WERI-Rb-1 (cell line): Measurements from ENCODE around the gene PHACTR1.
"Not testable (repeated sequence)": the region's sequence is repeated elsewhere in the genome, so short reads cannot be mapped to it uniquely, and the experiment has no call there.

Source experiments
- DNase-seq: peaks from one replicate; pipeline ENCODE4 v3.0.0-alpha.2; 2020
- H3K27ac ChIP-seq: fragments of 250-450 bp; sonication (Bioruptor Pico); 2 replicates; pipeline ENCODE4 v1.5.1; 2020; ENCODE audit warnings: mild to moderate bottlenecking, moderate library complexity
- H3K27me3 ChIP-seq: fragments of 250-450 bp; sonication (Bioruptor Pico); 2 replicates; pipeline ENCODE4 v1.5.1; 2021; ENCODE audit warnings: mild to moderate bottlenecking, low read depth, moderate library complexity; ENCODE audit not compliant: insufficient read depth, severe bottlenecking
- H3K36me3 ChIP-seq: fragments of 250-450 bp; sonication (Bioruptor Pico); 2 replicates; pipeline ENCODE4 v1.5.1; 2020; ENCODE audit warnings: mild to moderate bottlenecking, moderate library complexity
- H3K4me3 ChIP-seq: 2 replicates; pipeline ENCODE4 v1.5.1; 2011; ENCODE audit warnings: low read depth, mild to moderate bottlenecking, control low read depth, low read length
- H3K9me3 ChIP-seq: fragments of 250-450 bp; sonication (Bioruptor Pico); 2 replicates; pipeline ENCODE4 v1.5.1; 2021; ENCODE audit warnings: mild to moderate bottlenecking, moderate library complexity; ENCODE audit not compliant: severe bottlenecking
- TF ChIP-seq, protein P1 (sequence below): IDR thresholded peaks from 2 replicates; pipeline ENCODE4 v1.5.1; 2011; ENCODE audit warnings: low read depth, mild to moderate bottlenecking, control low read depth, inconsistent platforms, low read length

The PHACTR1 gene

GRCh38 chr6:13242178-13242577 is 525.6 kb downstream of the PHACTR1 start:
- TF ChIP-seq, protein P1, sequence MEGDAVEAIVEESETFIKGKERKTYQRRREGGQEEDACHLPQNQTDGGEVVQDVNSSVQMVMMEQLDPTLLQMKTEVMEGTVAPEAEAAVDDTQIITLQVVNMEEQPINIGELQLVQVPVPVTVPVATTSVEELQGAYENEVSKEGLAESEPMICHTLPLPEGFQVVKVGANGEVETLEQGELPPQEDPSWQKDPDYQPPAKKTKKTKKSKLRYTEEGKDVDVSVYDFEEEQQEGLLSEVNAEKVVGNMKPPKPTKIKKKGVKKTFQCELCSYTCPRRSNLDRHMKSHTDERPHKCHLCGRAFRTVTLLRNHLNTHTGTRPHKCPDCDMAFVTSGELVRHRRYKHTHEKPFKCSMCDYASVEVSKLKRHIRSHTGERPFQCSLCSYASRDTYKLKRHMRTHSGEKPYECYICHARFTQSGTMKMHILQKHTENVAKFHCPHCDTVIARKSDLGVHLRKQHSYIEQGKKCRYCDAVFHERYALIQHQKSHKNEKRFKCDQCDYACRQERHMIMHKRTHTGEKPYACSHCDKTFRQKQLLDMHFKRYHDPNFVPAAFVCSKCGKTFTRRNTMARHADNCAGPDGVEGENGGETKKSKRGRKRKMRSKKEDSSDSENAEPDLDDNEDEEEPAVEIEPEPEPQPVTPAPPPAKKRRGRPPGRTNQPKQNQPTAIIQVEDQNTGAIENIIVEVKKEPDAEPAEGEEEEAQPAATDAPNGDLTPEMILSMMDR = no peak
- Histone ChIP-seq H3K27me3 (no peaks in the 10 kb centered on the region), H3K9me3 (peaks cover 3% of the 10 kb centered on the region), H3K4me3 (no peak overlapping the region), H3K27ac (no peak overlapping the region), H3K36me3 (no peaks in the 10 kb centered on the region)
- no peak for DNase-seq

DNA sequence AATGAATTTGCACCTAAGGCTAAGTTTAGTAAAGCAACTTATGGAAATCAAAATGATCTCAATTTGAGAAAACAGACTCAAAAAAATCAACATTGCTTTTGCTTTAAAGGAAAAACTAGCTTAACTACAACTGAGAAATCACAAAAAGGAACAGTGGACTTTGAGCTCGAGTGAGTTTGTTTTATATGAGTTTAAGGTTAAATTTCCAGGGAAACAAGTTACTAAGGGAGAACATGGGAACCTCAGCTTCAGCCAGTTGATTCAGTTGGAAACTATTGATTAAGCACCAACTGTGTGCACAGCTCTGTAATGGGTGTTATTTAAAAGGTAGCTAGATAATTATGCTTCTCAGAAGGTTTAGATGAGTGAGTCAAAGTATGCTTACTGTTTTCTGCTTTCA is 526.0 kb downstream of the PHACTR1 start:
- Histone ChIP-seq H3K27me3 (no peaks in the 10 kb centered on the region), H3K36me3 (no peaks in the 10 kb centered on the region), H3K4me3 (no peak overlapping the region), H3K27ac (no peak overlapping the region), H3K9me3 (peaks cover 3% of the 10 kb centered on the region)
- no peak for DNase-seq
- TF ChIP-seq, protein P1 = no peak

GRCh38 chr6:13243033-13243432 is 526.5 kb downstream of the PHACTR1 start:
- no peak for DNase-seq
- no peaks in the 10 kb centered on the region for H3K36me3 ChIP-seq
- H3K4me3 ChIP-seq = no peak overlapping the region
- TF ChIP-seq, protein P1 = no peak
- H3K9me3 ChIP-seq = peaks cover 3% of the 10 kb centered on the region
- no peaks in the 10 kb centered on the region for H3K27me3 ChIP-seq
- no peak overlapping the region for H3K27ac ChIP-seq

DNA sequence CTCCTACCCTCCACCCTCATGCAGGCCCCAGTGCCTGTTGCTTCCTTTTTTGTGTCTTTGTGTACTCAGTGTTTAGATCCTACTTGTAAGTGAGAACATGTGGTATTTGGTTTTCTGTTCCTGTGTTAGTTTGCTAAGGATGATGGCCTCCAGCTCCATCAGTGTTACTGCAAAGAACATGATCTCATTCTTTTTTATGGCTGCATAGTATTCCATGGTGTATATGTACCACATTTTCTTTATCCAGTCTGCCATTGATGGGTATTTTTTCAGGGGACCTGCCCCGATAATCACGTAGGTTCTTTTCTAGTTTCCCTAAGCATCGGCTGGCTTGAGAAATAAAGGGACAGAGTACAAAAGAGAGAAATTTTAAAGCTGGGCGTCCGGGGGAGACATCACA is 527.2 kb downstream of the PHACTR1 start:
- H3K27ac ChIP-seq, H3K4me3 ChIP-seq, DNase-seq, H3K36me3 ChIP-seq, H3K27me3 ChIP-seq, H3K9me3 ChIP-seq: not testable (repeated sequence)

- TF ChIP-seq, protein P1 = no peak
- DNase-seq = no peak
- H3K9me3 ChIP-seq = peaks cover 3% of the 10 kb centered on the region
- H3K27me3 ChIP-seq = no peaks in the 10 kb centered on the region
- H3K4me3 ChIP-seq = no peak overlapping the region
- H3K27ac ChIP-seq = peak overlapping the region; percentile 78
- H3K36me3 ChIP-seq = no peaks in the 10 kb centered on the region
These were observed 531.1 kb downstream of the PHACTR1 start for GRCh38 chr6:13247627-13248026.

GRCh38 chr6:13248053-13248452 is 531.5 kb downstream of the PHACTR1 start:
- Histone ChIP-seq H3K9me3 (peaks cover 3% of the 10 kb centered on the region), H3K4me3 (no peak overlapping the region), H3K36me3 (no peaks in the 10 kb centered on the region), H3K27ac (peak overlapping the region; percentile 78), H3K27me3 (no peaks in the 10 kb centered on the region)
- TF ChIP-seq, protein P1 = no peak
- peak; percentile 82 for DNase-seq
